IMR-90 (cell line): ENCODE data around the gene TOR2A.
A peak's percentile ranks its signal among the peaks of the same experiment; 100 is the strongest.

Experiments used
- FOS ChIP-seq: fragments of 150-350 bp; IDR thresholded peaks from 2 replicates; pipeline ENCODE4 v1.6.1; 2016; ENCODE audit warnings: low read depth, low read length
- MAZ ChIP-seq: IDR thresholded peaks from 2 replicates; pipeline ENCODE4 v1.6.1; 2012; ENCODE audit warnings: low read depth, mild to moderate bottlenecking, low read length, improper control_type of control experiment, moderate library complexity, borderline replicate concordance
- POLR2A ChIP-seq: IDR thresholded peaks from 2 replicates; pipeline ENCODE4 v1.6.1; 2012; ENCODE audit warnings: mild to moderate bottlenecking, low read depth, low read length
- RFX5 ChIP-seq: IDR thresholded peaks from 2 replicates; pipeline ENCODE4 v1.8.0; 2012; ENCODE audit warnings: low read depth, mild to moderate bottlenecking, low read length, moderate library complexity
- SMC3 ChIP-seq: fragments of 150-350 bp; IDR thresholded peaks from 2 replicates; pipeline ENCODE4 v1.6.1; 2016; ENCODE audit warnings: low read depth, mild to moderate bottlenecking, antibody characterized with exemption, low read length, moderate library complexity
- TF ChIP-seq, protein P1 (sequence below): conservative IDR thresholded peaks from 2 replicates; pipeline ENCODE4 v1.5.1; 2012; ENCODE audit warnings: mild to moderate bottlenecking, low read depth, low read length, improper control_type of control experiment

- TF ChIP-seq, protein P1, sequence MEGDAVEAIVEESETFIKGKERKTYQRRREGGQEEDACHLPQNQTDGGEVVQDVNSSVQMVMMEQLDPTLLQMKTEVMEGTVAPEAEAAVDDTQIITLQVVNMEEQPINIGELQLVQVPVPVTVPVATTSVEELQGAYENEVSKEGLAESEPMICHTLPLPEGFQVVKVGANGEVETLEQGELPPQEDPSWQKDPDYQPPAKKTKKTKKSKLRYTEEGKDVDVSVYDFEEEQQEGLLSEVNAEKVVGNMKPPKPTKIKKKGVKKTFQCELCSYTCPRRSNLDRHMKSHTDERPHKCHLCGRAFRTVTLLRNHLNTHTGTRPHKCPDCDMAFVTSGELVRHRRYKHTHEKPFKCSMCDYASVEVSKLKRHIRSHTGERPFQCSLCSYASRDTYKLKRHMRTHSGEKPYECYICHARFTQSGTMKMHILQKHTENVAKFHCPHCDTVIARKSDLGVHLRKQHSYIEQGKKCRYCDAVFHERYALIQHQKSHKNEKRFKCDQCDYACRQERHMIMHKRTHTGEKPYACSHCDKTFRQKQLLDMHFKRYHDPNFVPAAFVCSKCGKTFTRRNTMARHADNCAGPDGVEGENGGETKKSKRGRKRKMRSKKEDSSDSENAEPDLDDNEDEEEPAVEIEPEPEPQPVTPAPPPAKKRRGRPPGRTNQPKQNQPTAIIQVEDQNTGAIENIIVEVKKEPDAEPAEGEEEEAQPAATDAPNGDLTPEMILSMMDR, result no peak
- TF ChIP-seq SMC3 (no peak), MAZ (no peak), FOS (no peak), POLR2A (0 out of 2 replicates have a peak, but pooled peaks have one; percentile 25), RFX5 (no peak)
These were observed 20.1 kb downstream of the TOR2A start for GRCh38 chr9:127714951-127715469.
